Daoy (cell line): ENCODE results near the gene GPC5. TPM values are rescaled to one million over a fixed set of nuclear protein-coding genes. Genes with fewer than 3 reads are reported as not detected.
"Not testable (repeated sequence)": the region's sequence is repeated elsewhere in the genome, so short reads cannot be mapped to it uniquely, and the experiment has no call there.

Source experiments
- DNase-seq: peaks from one replicate; pipeline ENCODE4 v3.0.0-alpha.2; 2015; ENCODE audit warnings: low read depth
- total RNA-seq: library from RNA; depleted of rRNA; stranded (reverse); fragments of >200 nt; shearing (Covaris generic); gene quantifications from 2 replicates; pipeline ENCODE4 v1.2.3, GENCODE V29; 2014

The GPC5 gene
- total RNA-seq, 1 experiment from 2014 or later, result 0.06 TPM

- DNase-seq, result no peak
Measured at GRCh38 chr13:91773591-91774227, 375.3 kb downstream of the GPC5 start.

DNA sequence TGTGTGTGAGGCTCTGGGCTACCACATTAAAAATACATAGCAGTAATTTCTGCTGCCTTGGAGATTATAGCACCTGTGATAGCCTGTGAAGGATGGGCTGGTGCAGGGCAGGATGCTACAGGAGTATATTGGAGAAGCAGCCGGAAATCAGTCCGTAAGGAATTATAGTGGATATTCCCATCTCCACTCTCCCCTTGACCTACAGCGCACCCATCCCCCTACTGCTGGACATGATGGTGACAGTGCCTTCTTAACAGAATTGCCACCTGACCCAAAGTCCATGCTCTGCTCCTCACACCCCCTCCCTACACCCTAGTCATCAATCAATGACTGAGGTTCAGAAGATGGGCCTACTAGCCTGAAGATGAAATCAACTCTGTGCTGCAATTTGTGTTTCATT is 376.0 kb downstream of the GPC5 start:
- DNase-seq, result no peak

DNA sequence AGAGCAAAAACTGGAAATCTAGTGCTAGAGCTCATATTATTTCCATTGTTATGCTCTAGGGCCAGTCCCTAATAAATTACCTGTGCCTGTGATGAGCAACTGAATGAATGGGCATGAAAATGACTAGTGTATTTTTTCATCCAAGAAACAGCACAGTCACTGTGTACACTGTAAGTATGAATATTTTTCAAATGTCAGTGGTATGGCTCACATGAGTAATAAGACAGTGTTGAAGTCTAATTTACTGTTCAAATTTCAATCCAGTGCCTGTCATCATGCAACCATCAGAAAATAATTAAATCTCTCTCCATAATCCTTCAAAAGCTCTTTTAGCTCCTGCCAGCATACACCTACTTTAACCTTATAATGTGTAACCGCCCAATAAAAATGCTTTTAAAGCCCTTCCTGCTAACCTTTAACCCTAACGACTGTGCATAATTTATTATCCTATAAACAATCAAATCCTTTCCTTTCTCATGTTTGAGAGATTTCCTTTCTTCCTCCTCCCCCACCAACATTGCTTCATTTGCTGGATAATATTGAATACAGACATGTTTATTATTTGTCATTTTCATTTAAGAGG is 378.3 kb downstream of the GPC5 start:
- no peak for DNase-seq

DNA sequence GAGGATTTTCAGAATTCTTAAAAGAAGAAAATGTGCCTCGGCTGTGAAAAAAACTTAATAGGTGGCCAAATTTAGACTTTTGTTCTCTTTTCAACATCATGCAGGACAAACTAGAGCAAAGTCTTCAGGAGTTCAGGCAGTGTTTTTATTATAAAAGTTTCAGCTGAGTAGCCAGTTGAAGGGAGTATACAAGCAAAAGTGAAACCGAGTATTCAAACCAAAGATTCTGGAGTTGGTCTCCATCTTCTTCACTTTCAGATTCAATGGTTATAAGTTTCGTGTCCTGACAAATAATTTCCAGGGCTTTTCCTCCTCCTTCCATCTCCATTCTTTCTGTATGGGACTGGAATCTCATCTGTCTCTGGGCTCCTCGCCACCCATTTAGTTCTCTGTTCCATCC is 379.7 kb downstream of the GPC5 start:
- DNase-seq, result no peak

- DNase-seq, result not testable (repeated sequence)
Measured at GRCh38 chr13:91781982-91782691, 383.7 kb downstream of the GPC5 start.

DNA sequence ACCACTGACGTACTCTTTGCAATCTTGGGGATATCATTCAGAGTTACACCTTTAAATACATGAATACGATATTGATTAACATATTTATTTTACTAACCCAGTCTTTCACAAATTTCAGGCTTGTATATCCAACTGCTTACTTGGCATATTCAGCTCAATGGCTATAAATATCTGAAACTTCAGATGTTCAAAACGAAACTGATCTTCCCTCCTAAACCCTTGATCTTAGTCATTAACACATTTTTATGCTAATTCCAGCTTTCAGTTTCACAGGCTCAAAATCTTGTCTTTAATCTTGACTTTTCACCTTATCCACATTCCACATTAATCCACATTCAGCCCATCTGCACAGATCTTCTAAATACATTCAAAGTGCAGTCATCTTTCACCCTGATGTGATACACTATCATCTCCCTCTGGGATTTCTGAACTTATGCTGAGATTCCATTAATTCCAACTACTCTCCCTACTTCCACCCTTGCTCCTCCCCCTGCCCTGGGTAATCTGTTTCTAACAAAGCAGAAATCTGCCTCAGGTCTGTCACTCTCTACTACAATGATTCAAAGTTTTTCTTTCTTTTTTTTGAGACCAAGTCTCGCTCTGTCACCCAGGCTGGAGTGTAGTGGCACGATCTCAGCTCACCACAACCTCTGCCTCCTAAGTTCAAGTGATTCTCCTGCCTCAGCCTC is 387.2 kb downstream of the GPC5 start:
- DNase-seq, result no peak

- no peak for DNase-seq
Measured at GRCh38 chr13:91792054-91792453, 393.6 kb downstream of the GPC5 start.

GRCh38 chr13:91797567-91797966 is 399.1 kb downstream of the GPC5 start:
- no peak for DNase-seq

- not testable (repeated sequence) for DNase-seq
Measured at GRCh38 chr13:91798338-91798737, 399.9 kb downstream of the GPC5 start.

- DNase-seq, result not testable (repeated sequence)
Measured at GRCh38 chr13:91801772-91802171, 403.4 kb downstream of the GPC5 start.

- DNase-seq, result no peak
Measured at GRCh38 chr13:91802957-91803356, 404.5 kb downstream of the GPC5 start.

DNA sequence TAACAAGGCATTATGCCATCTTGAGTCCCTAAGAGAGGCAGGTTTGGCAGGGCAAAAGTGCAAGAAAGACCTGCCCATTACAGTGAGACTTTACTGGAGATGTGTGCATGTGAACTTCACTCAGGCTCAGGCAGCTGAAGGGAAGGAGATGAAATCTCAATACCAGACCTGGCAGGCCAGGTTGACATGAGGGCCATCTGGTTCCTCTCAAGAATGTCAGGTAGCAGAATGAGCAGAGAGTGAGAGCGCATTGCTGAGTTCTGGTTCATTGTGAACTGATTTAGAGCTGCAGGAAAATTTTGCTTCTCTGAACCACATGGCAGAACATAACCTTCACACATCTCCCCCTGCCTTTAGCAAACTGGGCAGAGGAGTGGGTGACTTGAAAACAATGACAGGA is 406.3 kb downstream of the GPC5 start:
- DNase-seq, result no peak

GRCh38 chr13:91805605-91806004 is 407.2 kb downstream of the GPC5 start:
- DNase-seq, result no peak

DNA sequence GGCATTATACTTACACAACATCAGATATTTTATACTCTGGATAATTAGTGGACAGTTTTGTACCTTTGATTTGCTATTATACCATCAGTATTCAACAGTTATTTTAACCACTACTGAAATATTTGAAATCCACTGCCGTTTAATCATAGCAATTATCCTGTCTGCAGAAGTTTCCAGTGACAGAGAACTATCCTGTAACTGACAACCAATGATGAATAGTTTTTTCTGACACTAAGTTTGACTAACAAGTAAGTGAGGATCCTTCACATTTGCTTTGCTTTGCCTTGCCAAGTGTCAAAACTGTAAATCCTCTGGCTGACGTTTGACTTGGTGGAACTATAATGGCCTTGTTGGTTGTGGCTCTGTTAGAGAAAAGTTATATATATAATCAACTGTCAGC is 410.7 kb downstream of the GPC5 start:
- DNase-seq, result no peak

DNA sequence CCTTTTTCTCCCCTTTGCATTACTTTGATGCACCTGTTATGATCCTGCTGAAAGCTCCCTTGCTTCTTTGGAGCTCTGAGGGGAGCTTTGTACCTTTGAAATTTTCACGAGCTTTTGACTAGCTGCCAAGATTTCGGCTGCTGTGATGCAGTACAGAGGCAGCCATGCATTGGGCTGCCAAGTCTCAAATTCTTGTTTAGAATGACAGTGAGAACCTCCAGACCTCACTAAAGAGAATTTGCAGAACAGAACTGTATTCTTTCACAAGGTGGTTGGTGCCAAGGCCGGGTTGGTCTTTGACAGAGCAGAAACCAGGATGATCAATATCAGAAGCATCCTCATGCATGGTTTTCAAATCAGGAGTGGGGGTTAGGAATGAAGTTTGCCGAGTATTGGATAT is 414.8 kb downstream of the GPC5 start:
- no peak for DNase-seq

DNA sequence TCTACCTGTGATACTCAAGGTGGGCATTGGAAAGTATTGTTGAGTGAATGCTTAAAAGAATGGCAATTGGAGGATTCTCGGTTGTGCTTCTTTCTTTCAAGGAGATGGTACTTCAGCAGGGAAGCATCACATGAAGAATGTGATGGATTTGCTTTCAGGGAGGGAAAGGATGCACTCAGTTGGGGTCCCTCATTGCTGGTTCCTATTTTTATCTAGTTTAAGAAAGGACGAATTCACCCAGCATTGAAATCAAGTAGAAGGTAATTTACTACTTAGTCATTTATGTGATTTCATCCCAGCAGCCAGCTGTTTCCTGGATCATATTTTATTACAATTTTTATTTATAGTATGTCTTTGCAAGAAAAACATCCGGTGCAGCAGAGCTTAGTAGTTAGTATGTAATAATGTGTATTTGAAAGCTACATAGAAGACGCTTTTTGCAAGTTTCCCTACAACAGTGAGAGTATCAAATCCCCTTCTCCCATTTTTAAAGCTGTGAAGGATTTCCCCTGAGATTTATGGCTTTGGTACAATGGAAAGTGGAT is 417.9 kb downstream of the GPC5 start:
- no peak for DNase-seq

DNA sequence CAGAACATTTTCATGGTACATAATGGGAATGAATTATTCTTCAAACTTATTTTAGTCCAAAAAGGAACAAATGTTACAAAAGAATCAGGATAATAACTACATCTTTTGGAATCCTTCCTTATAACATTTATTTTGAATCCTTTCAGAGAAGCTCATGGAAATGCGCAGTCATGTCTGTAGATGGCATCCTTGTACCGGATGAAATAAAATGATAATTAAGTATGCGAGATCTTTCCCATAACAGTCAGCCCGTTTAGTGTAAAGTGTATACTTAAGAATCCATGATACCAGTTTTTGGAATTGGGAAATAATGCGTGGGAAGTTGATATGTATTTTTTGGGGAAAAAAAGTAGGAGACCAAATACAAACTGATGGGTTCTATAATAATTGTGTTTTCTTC is 418.8 kb downstream of the GPC5 start:
- DNase-seq, result no peak

DNA sequence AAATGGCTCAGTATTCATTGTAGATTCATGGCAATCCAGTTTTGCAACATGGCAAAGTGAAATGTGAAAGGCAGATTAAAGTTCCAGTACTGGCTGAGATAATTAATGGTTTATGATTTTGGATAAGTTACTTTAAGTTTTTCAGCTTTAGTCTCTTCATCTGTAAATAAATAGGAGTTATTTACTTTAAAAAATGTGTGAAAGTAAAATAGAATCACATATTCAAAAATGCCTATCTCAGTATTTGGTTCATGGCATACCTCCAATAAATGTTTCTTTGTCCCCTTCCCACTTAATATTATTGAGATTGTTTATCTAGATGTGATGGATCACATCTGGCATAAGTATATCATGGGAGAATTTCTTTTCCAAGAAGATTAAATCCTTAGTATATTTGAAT is 426.0 kb downstream of the GPC5 start:
- DNase-seq, result no peak

- no peak for DNase-seq
Measured at GRCh38 chr13:91825516-91825915, 427.1 kb downstream of the GPC5 start.

DNA sequence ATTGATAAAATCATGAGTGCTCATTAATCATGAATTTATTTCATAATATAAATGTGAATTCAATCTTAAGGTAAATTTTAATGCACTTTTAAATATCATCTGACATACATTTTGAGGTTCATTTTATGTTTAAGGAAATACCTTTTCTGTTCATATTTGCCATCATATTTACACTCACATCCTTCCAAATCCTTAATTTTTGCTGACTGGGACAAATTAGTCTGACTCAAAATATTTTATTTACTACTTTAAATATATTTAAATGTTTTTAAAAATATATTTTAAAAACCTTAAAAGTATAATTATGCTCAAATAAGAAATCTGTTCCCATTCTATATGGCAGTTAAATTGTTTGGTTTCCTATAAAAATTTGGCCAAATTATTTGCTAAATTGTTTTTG is 438.1 kb downstream of the GPC5 start:
- no peak for DNase-seq

DNA sequence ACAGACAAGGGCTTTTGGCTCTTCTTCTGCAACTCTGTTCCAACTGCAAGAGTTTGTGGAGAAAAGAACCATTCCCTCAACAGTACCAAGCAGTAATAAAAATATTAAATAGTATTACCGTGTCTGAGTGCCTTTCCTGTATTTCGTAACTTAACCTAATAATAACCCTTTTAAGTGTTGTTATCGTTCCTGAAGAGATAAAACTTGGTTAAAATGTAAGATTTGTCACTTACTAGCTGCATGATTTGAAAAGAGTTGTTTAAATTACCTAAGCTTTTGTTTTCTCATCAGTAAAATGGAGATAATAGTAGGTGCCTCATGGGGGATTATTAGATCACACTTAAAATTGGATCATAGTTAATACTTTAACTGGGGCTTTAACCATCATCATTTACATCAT is 447.2 kb downstream of the GPC5 start:
- no peak for DNase-seq

DNA sequence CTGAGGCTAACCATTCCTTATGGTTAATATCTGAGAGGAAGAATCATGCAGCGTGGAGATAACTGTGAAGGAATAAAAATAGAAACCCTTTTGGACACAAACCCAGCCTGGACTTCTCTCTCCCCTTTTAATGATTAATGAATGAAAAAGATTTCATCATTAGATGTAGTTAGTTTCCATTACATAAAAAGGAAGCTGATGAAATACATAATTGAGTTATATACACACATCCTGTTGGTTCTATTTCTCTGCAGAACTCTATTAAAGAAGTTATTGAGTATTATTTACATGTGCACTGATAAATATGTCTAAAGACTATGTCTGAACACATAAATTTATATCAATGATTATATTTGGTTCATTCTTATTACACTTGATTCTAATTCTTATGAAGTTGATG is 465.3 kb downstream of the GPC5 start:
- DNase-seq, result no peak
